ENCODE measurements around the gene SLC16A10.

DNA sequence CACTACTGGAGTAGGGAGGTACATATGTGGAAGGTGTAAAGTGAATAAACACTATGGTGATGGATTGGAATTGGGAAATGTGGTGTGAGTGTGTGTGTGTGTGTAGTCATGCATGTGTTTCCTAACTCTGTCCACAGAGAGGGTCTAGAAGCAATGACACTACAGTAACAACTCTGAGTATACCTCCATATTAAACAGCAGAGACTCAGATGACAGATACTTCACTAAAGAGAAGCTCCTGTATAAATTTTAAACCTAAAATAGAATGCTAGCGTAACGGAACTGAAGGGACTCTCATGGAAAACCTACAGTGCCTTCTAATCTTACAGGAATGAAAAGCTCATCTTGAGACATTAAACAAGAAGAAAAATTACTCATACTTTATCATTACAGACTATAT lies 150.5 kb downstream of the SLC16A10 start:
- TF ChIP-seq CTCF (IDR thresholded peaks at IDR 0.05; ENCODE audit: extremely low read depth in 1 of 2, insufficient read depth in 1 of 2, low read depth in 1 of 2, low read length in 2 of 2) = no peak
- no peak for TF ChIP-seq EZH2 (IDR thresholded peaks at IDR 0.05; ENCODE audit: borderline replicate concordance, low read depth, low read length, severe bottlenecking)
- no peak for TF ChIP-seq POLR2A (IDR thresholded peaks at IDR 0.05; ENCODE audit: low read depth, low read length)
- TF ChIP-seq, protein P1, sequence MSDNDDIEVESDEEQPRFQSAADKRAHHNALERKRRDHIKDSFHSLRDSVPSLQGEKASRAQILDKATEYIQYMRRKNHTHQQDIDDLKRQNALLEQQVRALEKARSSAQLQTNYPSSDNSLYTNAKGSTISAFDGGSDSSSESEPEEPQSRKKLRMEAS (IDR thresholded peaks at IDR 0.05; ENCODE audit: insufficient read depth, insufficient read length) = no peak
- no peak for TF ChIP-seq POLR2AphosphoS5 (IDR thresholded peaks at IDR 0.05; ENCODE audit: insufficient read depth, low read depth, low read length)

Data from endothelial cell of umbilical vein (primary cell).